K562 (cell line): ENCODE data around the gene OTUD5. TPM values are rescaled to one million over a fixed set of nuclear protein-coding genes. Genes with fewer than 3 reads are reported as not detected.

ENCODE experiments used
- ATAC-seq: fragments of 200-7000 bp; cut with Tn5 transposase; 3 replicates; pipeline ENCODE4 v1.9.1; 2020; ENCODE audit warnings: moderate library complexity
- BruUV-seq: library from RNA; stranded (reverse); fragments of 400-500 nt; replicated peaks from 2 replicates; lab custom pipeline; 2021; lab: Mats Ljungman, UMichigan
- CTCF ChIA-PET: fragments of 300-600 bp; formaldehyde crosslinking; extraction: SDS; loops from one replicate; lab custom pipeline; 2021; ENCODE audit warnings: low intra/inter-chr PET ratio; lab: Yijun Ruan, JAX
- POLR2A ChIA-PET: fragments of 300-600, 350-650 bp; sonication (Branson Sonifier 250); formaldehyde crosslinking; extraction: SDS; loops from one replicate; lab custom pipeline; 2021; ENCODE audit warnings: antibody characterized with exemption, inconsistent platforms; lab: Yijun Ruan, JAX
- DNase-seq, 4 experiments: peaks; one replicate each; pipeline versions ENCODE4 v3.0.0 to v3.0.0-alpha.2; 2011 to 2018; ENCODE audit warnings: low spot score in 3 of 4, mixed read lengths in 3 of 4; ENCODE audit errors: extremely low read depth in 1 of 4
- FAIRE-seq: peaks from 2 replicates; lab custom pipeline; 2011; peaks lifted over from hg19 to GRCh38; lab: Jason Lieb, UNC
- H2AFZ ChIP-seq: 2 replicates; pipeline ENCODE4 v1.6.0; 2011; ENCODE audit warnings: low read depth, low read length, control low read depth, inconsistent platforms
- H3K27ac ChIP-seq: fragments of 200-600 bp; 3 replicates; pipeline ENCODE4 v1.8.0; 2011; ENCODE audit warnings: low read depth, mild to moderate bottlenecking, control low read depth, inconsistent platforms, low read length, moderate library complexity, mixed read lengths; ENCODE audit errors: extremely low read depth
- H3K27me3 ChIP-seq, 2 experiments: fragments of 300-600 bp in 1 of 2; 2 replicates in 1 of 2; 3 replicates in 1 of 2; pipeline versions ENCODE4 v1.6.0 to v1.8.0; 2011; ENCODE audit warnings: inconsistent platforms in 2 of 2, low read length in 2 of 2, mild to moderate bottlenecking in 1 of 2, mixed read lengths in 1 of 2, moderate library complexity in 1 of 2; ENCODE audit not compliant: control insufficient read depth in 2 of 2, insufficient read depth in 2 of 2
- H3K36me3 ChIP-seq: fragments of 300-600 bp; 3 replicates; pipeline ENCODE4 v1.8.0; 2011; ENCODE audit warnings: mild to moderate bottlenecking, low read length, inconsistent platforms; ENCODE audit not compliant: control insufficient read depth, insufficient read depth
- H3K4me1 ChIP-seq, 2 experiments: fragments of 200-600 bp in 1 of 2; replicated peaks in 1 of 2; 2 replicates in 1 of 2; 3 replicates in 1 of 2; pipeline versions ENCODE4 v1.5.1 to v1.8.0; 2011; ENCODE audit warnings: inconsistent platforms in 2 of 2, low read length in 2 of 2, mild to moderate bottlenecking in 1 of 2, mixed read lengths in 1 of 2, moderate library complexity in 1 of 2; ENCODE audit not compliant: control insufficient read depth in 2 of 2, insufficient read depth in 2 of 2
- H3K4me2 ChIP-seq: 2 replicates; pipeline ENCODE4 v1.6.1; 2011; ENCODE audit warnings: low read length, control low read depth, inconsistent platforms, mixed read lengths; ENCODE audit not compliant: insufficient read depth
- H3K4me3 ChIP-seq: fragments of 200-600 bp; sonication (generic), shearing (Covaris generic); 2 replicates; pipeline ENCODE4 v1.5.1; 2016; ENCODE audit warnings: control low read depth, inconsistent platforms
- H3K79me2 ChIP-seq: fragments of 200-600 bp; 3 replicates; pipeline ENCODE4 v1.8.0; 2011; ENCODE audit warnings: low read length, inconsistent platforms; ENCODE audit not compliant: control insufficient read depth, insufficient read depth
- H3K9ac ChIP-seq, 2 experiments: 2 replicates each; pipeline versions ENCODE4 v1.6.0 to v1.6.1; 2011; ENCODE audit warnings: low read depth in 2 of 2, low read length in 2 of 2, control low read depth in 1 of 2, inconsistent platforms in 1 of 2, mild to moderate bottlenecking in 1 of 2, mixed read lengths in 1 of 2; ENCODE audit not compliant: insufficient read depth in 1 of 2
- H3K9me1 ChIP-seq: one replicate; pipeline ENCODE4 v1.6.0; 2011; ENCODE audit warnings: inconsistent platforms, mild to moderate bottlenecking, low read length, moderate library complexity; ENCODE audit not compliant: control insufficient read depth, insufficient read depth
- H3K9me3 ChIP-seq: replicated peaks from 2 replicates; pipeline ENCODE4 v1.5.1; 2011; ENCODE audit warnings: low read depth, low read length, inconsistent platforms; ENCODE audit not compliant: control insufficient read depth, insufficient read depth
- H4K20me1 ChIP-seq: replicated peaks from 2 replicates; pipeline ENCODE4 v1.6.1; 2011; ENCODE audit warnings: low read length, inconsistent platforms, mixed read lengths; ENCODE audit not compliant: control insufficient read depth, insufficient read depth
- BCLAF1 ChIP-seq, 2 experiments: fragments of 450-650 bp in 1 of 2; IDR thresholded peaks; 2 replicates each; pipeline ENCODE4 v1.6.1; 2011 to 2017; ENCODE audit warnings: low read depth in 2 of 2, antibody characterized with exemption in 1 of 2, borderline replicate concordance in 1 of 2, low read length in 1 of 2, mild to moderate bottlenecking in 1 of 2, mixed read lengths in 1 of 2; ENCODE audit not compliant: control insufficient read depth in 1 of 2
- CC2D1A ChIP-seq: fragments of 450-650 bp; IDR thresholded peaks from 2 replicates; pipeline ENCODE4 v1.6.1; 2017; ENCODE audit warnings: mild to moderate bottlenecking
- FOXK2 ChIP-seq, 2 experiments: fragments of 450-650 bp; IDR thresholded peaks in 1 of 2; conservative IDR thresholded peaks in 1 of 2; 2 replicates each; pipeline ENCODE4 v1.6.1; 2016; ENCODE audit warnings: low read depth in 2 of 2, mild to moderate bottlenecking in 1 of 2
- KLF6 ChIP-seq: fragments of 250-450 bp; sonication (Bioruptor Pico); IDR thresholded peaks from 2 replicates; pipeline ENCODE4 v1.4.0; 2020; ENCODE audit warnings: mild to moderate bottlenecking, moderate library complexity, borderline replicate concordance
- MAX ChIP-seq: sonication (generic); formaldehyde crosslinking; IDR thresholded peaks from 2 replicates; pipeline ENCODE4 v1.9.0; 2022; ENCODE audit warnings: mild to moderate bottlenecking, missing genetic modification reagents
- NCOA1 ChIP-seq: fragments of 450-650 bp; IDR thresholded peaks from 2 replicates; pipeline ENCODE4 v1.6.1; 2016; ENCODE audit warnings: low read depth
- NCOA4 ChIP-seq: fragments of 450-650 bp; IDR thresholded peaks from 2 replicates; pipeline ENCODE4 v1.6.1; 2018; ENCODE audit warnings: mild to moderate bottlenecking; ENCODE audit not compliant: partially characterized antibody
- PHB2 ChIP-seq: fragments of 450-650 bp; IDR thresholded peaks from 2 replicates; pipeline ENCODE4 v1.6.1; 2017; ENCODE audit warnings: low read depth
- PRMT5 ChIP-seq: sonication (generic); formaldehyde crosslinking; IDR thresholded peaks from 2 replicates; pipeline ENCODE4 v1.5.0; 2020; ENCODE audit warnings: missing genetic modification reagents
- SMAD3 ChIP-seq: fragments of 450-650 bp; formaldehyde crosslinking; conservative IDR thresholded peaks from 2 replicates; pipeline ENCODE4 v1.4.0; 2020; ENCODE audit warnings: mild to moderate bottlenecking
- SMARCA5 ChIP-seq: fragments of 450-650 bp; IDR thresholded peaks from 2 replicates; pipeline ENCODE4 v1.6.1; 2016
- TSC22D4 ChIP-seq: fragments of 450-650 bp; IDR thresholded peaks from 2 replicates; pipeline ENCODE4 v1.6.1; 2016; ENCODE audit warnings: missing genetic modification characterization, missing biosample characterization, control low read depth
- UBTF ChIP-seq, 2 experiments: IDR thresholded peaks; 2 replicates each; pipeline ENCODE4 v1.6.1; 2012; ENCODE audit warnings: improper control_type of control experiment in 2 of 2, low read depth in 2 of 2, low read length in 2 of 2, borderline replicate concordance in 1 of 2
- ZNF512 ChIP-seq: IDR thresholded peaks from 2 replicates; pipeline ENCODE4 v1.6.1; 2016; ENCODE audit warnings: missing genetic modification characterization, missing compliant biosample characterization
- ZZZ3 ChIP-seq: fragments of 450-650 bp; IDR thresholded peaks from 2 replicates; pipeline ENCODE4 v1.6.1; 2016; ENCODE audit warnings: antibody characterized with exemption, mild to moderate bottlenecking, moderate library complexity
- WGBS: fragments of 100-300 bp; shearing (Covaris generic); methylation state at CpG from one replicate; pipeline ENCODE4 v1.1.6; 2016; ENCODE audit warnings: low coverage, mixed read lengths; ENCODE audit not compliant: insufficient coverage; ENCODE audit errors: missing lambda C conversion rate; 5-methylcytosine and 5-hydroxymethylcytosine counted together
- in situ Hi-C: fragments of 300-500 bp; cut with MboI; formaldehyde crosslinking; loops from 4 replicates; pipeline ENCODE4 v1.15.0; 2018; ENCODE audit warnings: inconsistent platforms, mixed read lengths
- intact Hi-C: fragments of 100-400 bp; cut with micrococcal nuclease; formaldehyde crosslinking; loops from 2 replicates; pipeline ENCODE4 v1.14.2; 2022
- polyA plus RNA-seq, 8 experiments: library from polyadenylated mRNA; depleted of rRNA in 4 of 8; stranded (reverse) in 5 of 8; unstranded in 3 of 8; fragments of >200 nt; fragmentation: Nextera tagmentation in 2 of 8; fragmentation: Illumina TruSeq in 1 of 8; extraction: Ambion mirVana in 2 of 8; extraction: Trizol in 1 of 8; gene quantifications; 2 replicates each; pipeline versions ENCODE4 v1.2.1 to v1.2.3, GENCODE V29; 2011 to 2014; ENCODE audit warnings: inconsistent platforms in 1 of 8, missing spikeins in 1 of 8
- total RNA-seq, 7 experiments: library from RNA; depleted of rRNA in 6 of 7; stranded (reverse); fragments of >200 nt in 6 of 7; fragmentation: Illumina TruSeq in 2 of 7; extraction: Trizol in 2 of 7; gene quantifications; 2 replicates each; pipeline versions ENCODE4 v1.2.1 to v1.2.3, GENCODE V29; 2011 to 2021; ENCODE audit warnings: low replicate concordance in 1 of 7

Gene OTUD5
- total and polyA plus RNA-seq, 9 of the 15 experiments (the other 6 are each of a cell fraction or from before 2014, with no cell fraction given) = 3.6 to 102 (median 59.0) TPM

- Histone ChIP-seq H4K20me1 (no peaks in the 10 kb centered on the region), H3K79me2 (peaks cover 18% of the 10 kb centered on the region), H3K27ac (peak overlapping the region; percentile 100), H3K4me1 (peaks cover 3 to 6% of the 10 kb centered on the region in 2 experiments; a peak in 2 of 5 replicates), H3K4me3 (peak overlapping the region; percentile 80), H3K9ac (peak overlapping the region; percentile 94 to 97), H3K4me2 (peak overlapping the region; percentile 94), H3K9me3 (no peaks in the 10 kb centered on the region), H2AFZ (peak overlapping the region; percentile 100), H3K9me1 (no peaks in the 10 kb centered on the region), H3K27me3 (no peaks in the 10 kb centered on the region), H3K36me3 (peaks cover 33% of the 10 kb centered on the region; the same call in 2 of the 3 replicates)
- WGBS = 0% methylated on average over 15 of the region's 17 CpGs
- CTCF ChIA-PET = no interaction called here
- in situ Hi-C loops = no loop called here
- DNase-seq (peak; percentile 39 to 62 (median 50)), ATAC-seq (peak; percentile 67), FAIRE-seq (no peak)
- intact Hi-C loops = loop anchor here (5.0 kb wide), 2 partner anchors 41 to 44 kb away; partner anchors contain the start of genes OTUD5 and TFE3
- TSS peak; percentile 69 for BruUV-seq
- POLR2A ChIA-PET = interaction anchor here (0.6 to 1.3 kb wide), 7 partner anchors 21 to 205 kb away, joined by 3 to 4 read pairs (median 3); no protein-coding TSS in a partner anchor
- TF ChIP-seq PRMT5 (CRISPR knock-in tag) (no peak), ZNF512 (tag) (no peak), KLF6 (CRISPR knock-in tag) (no peak), ZZZ3 (no peak), MAX (CRISPR knock-in tag) (no peak), FOXK2 (conservative IDR thresholded peaks at IDR 0.05 in 1 of 2, IDR thresholded peaks at IDR 0.05 in 1 of 2; ENCODE audit: low read depth in 2 of 2) (peak in 1 of 2 experiments; percentile 71; a peak in 1 of 4 replicates), BCLAF1 (IDR thresholded peaks at IDR 0.05; ENCODE audit: borderline replicate concordance in 1 of 2, control insufficient read depth in 1 of 2, low read depth in 2 of 2, low read length in 1 of 2) (peak in 1 of 2 experiments; percentile 25; a peak in 1 of 4 replicates), NCOA4 (no peak), NCOA1 (no peak), PHB2 (no peak), UBTF (IDR thresholded peaks at IDR 0.05; ENCODE audit: borderline replicate concordance in 1 of 2, low read depth in 2 of 2, low read length in 2 of 2) (no peak), TSC22D4 (tag) (no peak), CC2D1A (no peak), SMAD3 (CRISPR knock-in tag) (no peak), SMARCA5 (peak; percentile 43; the same call in 1 of the 2 replicates)
Measured at GRCh38 chrX:49001521-49002090, 44.2 kb upstream of the OTUD5 start.
